GM12874 (cell line): ENCODE results near the gene SMIM1.

Source experiments
- TF ChIP-seq, protein P1 (sequence below): IDR thresholded peaks from 2 replicates; pipeline ENCODE4 v1.5.1; 2011; ENCODE audit warnings: low read depth, mild to moderate bottlenecking, control low read depth, low read length, moderate library complexity; ENCODE audit not compliant: insufficient read depth

The SMIM1 gene

GRCh38 chr1:3789421-3790300 is 17.1 kb downstream of the SMIM1 start:
- TF ChIP-seq, protein P1, sequence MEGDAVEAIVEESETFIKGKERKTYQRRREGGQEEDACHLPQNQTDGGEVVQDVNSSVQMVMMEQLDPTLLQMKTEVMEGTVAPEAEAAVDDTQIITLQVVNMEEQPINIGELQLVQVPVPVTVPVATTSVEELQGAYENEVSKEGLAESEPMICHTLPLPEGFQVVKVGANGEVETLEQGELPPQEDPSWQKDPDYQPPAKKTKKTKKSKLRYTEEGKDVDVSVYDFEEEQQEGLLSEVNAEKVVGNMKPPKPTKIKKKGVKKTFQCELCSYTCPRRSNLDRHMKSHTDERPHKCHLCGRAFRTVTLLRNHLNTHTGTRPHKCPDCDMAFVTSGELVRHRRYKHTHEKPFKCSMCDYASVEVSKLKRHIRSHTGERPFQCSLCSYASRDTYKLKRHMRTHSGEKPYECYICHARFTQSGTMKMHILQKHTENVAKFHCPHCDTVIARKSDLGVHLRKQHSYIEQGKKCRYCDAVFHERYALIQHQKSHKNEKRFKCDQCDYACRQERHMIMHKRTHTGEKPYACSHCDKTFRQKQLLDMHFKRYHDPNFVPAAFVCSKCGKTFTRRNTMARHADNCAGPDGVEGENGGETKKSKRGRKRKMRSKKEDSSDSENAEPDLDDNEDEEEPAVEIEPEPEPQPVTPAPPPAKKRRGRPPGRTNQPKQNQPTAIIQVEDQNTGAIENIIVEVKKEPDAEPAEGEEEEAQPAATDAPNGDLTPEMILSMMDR = no peak

- TF ChIP-seq, protein P1 = no peak
Measured at GRCh38 chr1:3790500-3790923, 18.0 kb downstream of the SMIM1 start.

DNA sequence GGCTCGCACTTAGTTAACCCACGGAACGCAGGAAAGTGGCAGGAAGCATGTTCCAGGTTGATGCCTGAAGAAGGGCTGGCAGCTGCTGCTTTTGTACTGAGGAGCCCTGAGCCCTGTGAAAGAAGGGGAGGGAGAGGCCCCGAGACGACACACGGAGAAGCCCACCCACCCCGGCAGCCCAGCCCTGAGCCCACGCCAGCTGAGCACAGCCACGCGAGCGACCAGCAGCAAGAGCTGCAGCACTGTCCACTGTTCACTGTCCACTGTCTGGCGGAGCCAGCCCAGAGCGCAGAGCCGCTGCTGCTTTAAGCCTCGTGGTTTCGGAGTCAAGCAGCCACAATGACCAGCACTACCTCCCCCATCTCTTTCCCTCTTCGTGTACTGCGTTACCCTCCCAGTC is 18.4 kb downstream of the SMIM1 start:
- TF ChIP-seq, protein P1 = no peak

DNA sequence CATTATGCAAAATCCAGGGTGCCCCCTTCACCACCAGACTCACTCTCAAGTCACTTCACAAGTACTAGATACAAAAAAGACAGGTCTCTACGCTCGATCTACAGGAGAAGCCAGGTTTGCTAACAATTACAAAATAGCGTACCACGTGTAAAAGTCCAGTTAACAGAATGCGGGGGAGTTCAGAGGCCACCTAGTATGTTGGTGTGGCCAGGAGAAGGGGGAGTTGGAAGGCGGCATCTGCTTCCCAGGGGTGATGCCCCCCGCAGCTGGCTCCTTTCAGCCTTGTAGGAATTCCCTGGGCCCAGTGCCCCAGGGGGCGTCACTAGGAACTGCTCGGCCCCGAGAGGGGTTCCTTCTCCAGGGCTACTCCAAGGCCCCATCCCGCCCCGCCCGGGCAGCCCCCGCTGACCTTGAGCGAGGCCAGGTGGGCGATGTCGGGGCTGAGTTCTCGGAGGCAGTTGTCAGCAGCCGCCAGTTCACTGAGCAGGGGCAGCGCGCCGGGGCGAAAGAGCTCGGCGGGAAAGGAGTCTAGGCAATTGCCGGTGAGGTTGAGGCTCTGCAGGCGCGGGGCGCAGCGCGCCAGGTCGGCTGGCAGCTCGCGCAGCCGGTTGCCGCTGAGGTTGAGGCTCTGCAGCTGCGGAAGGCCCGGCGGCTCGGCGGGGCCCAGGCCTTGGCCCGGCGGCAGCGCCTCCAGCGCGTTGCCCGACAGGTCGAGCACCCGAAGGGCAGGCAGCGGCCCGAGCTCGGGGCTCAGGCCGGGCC is 23.1 kb downstream of the SMIM1 start:
- TF ChIP-seq, protein P1 = no peak

DNA sequence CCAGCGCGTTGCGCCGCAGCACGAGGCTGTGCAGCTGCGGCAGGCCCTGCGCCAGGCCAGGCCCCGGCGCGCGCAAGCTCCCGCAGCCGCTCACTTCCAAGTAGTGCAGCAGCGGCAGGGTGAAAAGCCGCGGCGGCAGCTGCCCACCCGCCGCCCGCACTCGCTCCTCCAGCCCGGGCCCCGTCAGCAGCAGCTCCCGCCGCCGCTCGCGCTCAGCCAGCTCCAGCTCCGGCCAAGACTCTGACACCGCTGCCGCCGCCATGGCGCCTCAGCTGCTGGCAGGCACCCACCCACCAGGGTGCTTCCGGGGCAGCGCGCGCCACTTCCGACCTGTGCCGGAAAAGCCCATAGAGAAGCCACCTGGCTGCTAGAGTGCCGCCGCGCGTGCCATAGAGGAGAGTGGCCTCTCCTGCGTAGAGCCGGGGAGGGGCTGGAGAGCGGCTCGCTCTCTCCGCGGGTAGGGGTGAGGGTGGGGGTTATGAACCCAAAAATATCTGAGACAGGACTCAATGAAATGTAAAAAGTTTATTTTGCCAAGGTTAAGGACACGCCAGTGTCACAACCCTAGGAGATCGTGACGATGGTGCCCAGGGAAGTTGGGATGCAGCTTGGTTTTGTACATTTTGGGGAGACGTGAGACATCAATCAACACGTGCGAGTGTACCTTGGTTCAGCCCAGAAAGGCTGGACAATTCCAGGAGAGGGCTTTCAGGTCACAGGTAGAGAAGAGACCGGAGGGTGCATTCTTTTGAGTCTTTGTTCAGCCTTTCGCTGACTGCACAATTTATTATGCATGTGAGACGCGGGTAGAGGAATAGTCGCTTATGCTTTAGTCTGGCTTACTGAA is 23.9 kb downstream of the SMIM1 start, which contains the start of gene LRRC47:
TSS of gene LRRC47 (minus strand) at position 284 of the 847 bp plus-strand sequence. CDS start at position 262, 22 bp downstream.
- TF ChIP-seq, protein P1 = no peak

DNA sequence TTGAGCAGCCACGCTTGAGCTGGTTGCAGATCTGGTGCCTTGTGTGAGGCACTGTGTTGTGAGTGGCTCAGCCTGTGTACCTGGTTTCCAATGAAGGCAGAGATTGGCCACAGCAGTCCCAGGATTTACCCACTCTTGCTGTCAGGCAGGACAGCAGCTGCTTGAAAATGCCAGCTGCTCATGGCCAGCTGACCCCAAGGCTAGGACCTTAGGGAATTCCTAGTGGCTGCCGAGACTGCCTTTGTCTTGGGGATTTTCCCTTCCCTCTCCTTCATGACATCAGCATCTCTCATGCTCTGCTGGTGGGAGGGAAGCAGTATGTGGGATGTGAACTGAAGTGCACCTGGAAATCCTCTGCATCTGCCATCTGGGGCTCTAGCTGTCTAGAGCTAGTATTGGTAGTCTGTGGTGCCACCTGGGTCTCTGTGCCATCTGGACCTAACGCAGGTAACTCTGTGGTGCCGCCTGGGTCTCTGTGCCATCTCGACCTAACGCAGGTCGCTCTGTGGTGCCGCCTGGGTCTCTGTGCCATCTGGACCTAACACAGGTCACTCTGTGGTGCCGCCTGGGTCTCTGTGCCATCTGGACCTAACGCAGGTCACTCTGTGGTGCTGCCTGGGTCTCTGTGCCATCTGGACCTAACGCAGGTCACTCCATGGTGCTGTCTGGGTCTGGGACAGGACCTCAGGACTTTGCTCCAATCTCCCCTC is 27.6 kb downstream of the SMIM1 start:
- TF ChIP-seq, protein P1 = no peak
